HepG2 (cell line): ENCODE data around the gene TMEM120A. TPM values are rescaled to one million over a fixed set of nuclear protein-coding genes. Genes with fewer than 3 reads are reported as not detected.

Experiments
- ATAC-seq: fragments of 200-7000 bp; cut with Tn5 transposase; 3 replicates; pipeline ENCODE4 v1.9.1; 2020; ENCODE audit warnings: mild to moderate bottlenecking, moderate library complexity
- BruUV-seq: library from RNA; stranded (reverse); fragments of 400-500 nt; replicated peaks from 2 replicates; lab custom pipeline; 2021; lab: Mats Ljungman, UMichigan
- CTCF ChIA-PET: fragments of 300-600 bp; formaldehyde crosslinking; extraction: SDS; loops from one replicate; lab custom pipeline; 2021; ENCODE audit warnings: low total read pairs, inconsistent platforms, low intra/inter-chr PET ratio; lab: Yijun Ruan, JAX
- POLR2A ChIA-PET: fragments of 350-600 bp; sonication (Branson Sonifier 250); formaldehyde crosslinking; loops from one replicate; lab custom pipeline; 2020; ENCODE audit warnings: antibody characterized with exemption, inconsistent platforms; lab: Yijun Ruan, JAX
- DNase-seq: peaks from one replicate; pipeline ENCODE4 v3.0.0-alpha.2; 2015; ENCODE audit warnings: low spot score
- FAIRE-seq: peaks from 3 replicates; lab custom pipeline; 2011; peaks lifted over from hg19 to GRCh38; lab: Jason Lieb, UNC
- H2AFZ ChIP-seq: one replicate; pipeline ENCODE4 v1.6.1; 2011; ENCODE audit warnings: low read length, inconsistent platforms
- H3K27ac ChIP-seq: fragments of 300-600 bp; 3 replicates; pipeline ENCODE4 v1.8.0; 2011; ENCODE audit warnings: mixed run types, mild to moderate bottlenecking, mixed read lengths, low read length, inconsistent platforms; ENCODE audit not compliant: insufficient read depth; ENCODE audit errors: extremely low read length
- H3K27me3 ChIP-seq, 2 experiments: fragments of 200-600 bp in 1 of 2; 2 replicates in 1 of 2; 3 replicates in 1 of 2; pipeline versions ENCODE4 v1.6.0 to v1.8.0; 2011; ENCODE audit warnings: low read length in 2 of 2, mild to moderate bottlenecking in 2 of 2, moderate library complexity in 2 of 2, inconsistent platforms in 1 of 2; ENCODE audit not compliant: insufficient read depth in 2 of 2, control insufficient read depth in 1 of 2
- H3K36me3 ChIP-seq, 2 experiments: fragments of 200-600 bp in 1 of 2; replicated peaks in 1 of 2; 2 replicates in 1 of 2; 3 replicates in 1 of 2; pipeline versions ENCODE4 v1.5.1 to v1.8.0; 2011; ENCODE audit warnings: low read length in 2 of 2, inconsistent platforms in 1 of 2; ENCODE audit not compliant: insufficient read depth in 2 of 2, control insufficient read depth in 1 of 2
- H3K4me1 ChIP-seq: 2 replicates; pipeline ENCODE4 v1.5.1; 2012; ENCODE audit warnings: low read length, inconsistent platforms; ENCODE audit not compliant: insufficient read depth
- H3K4me2 ChIP-seq: 2 replicates; pipeline ENCODE4 v1.6.0; 2011; ENCODE audit warnings: low read depth, low read length, inconsistent platforms
- H3K4me3 ChIP-seq, 3 experiments: fragments of 200-600 bp in 1 of 3; sonication (generic), shearing (Covaris generic) in 1 of 3; replicated peaks in 1 of 3; 2 replicates each; pipeline ENCODE4 v1.5.1; 2011 to 2016; ENCODE audit warnings: low read length in 3 of 3, inconsistent platforms in 2 of 3, low read depth in 2 of 3, mild to moderate bottlenecking in 2 of 3, control low read depth in 1 of 3, mixed read lengths in 1 of 3; ENCODE audit not compliant: insufficient read depth in 1 of 3
- H3K79me2 ChIP-seq: one replicate; pipeline ENCODE4 v1.6.1; 2011; ENCODE audit warnings: low read length, inconsistent platforms; ENCODE audit not compliant: insufficient read depth
- H3K9ac ChIP-seq: 2 replicates; pipeline ENCODE4 v1.6.0; 2011; ENCODE audit warnings: mild to moderate bottlenecking, low read depth, low read length, inconsistent platforms; ENCODE audit not compliant: insufficient read depth
- H3K9me3 ChIP-seq: 2 replicates; pipeline ENCODE4 v1.5.1; 2012; ENCODE audit warnings: mild to moderate bottlenecking, low read length
- H4K20me1 ChIP-seq: 2 replicates; pipeline ENCODE4 v1.6.0; 2011; ENCODE audit warnings: inconsistent platforms, mild to moderate bottlenecking, low read length, moderate library complexity; ENCODE audit not compliant: insufficient read depth
- AGO2 ChIP-seq: fragments of 200-400 bp; formaldehyde crosslinking; optimal IDR thresholded peaks from 2 replicates; pipeline ENCODE3; 2017; ENCODE audit warnings: mild to moderate bottlenecking, low read depth, low read length, moderate library complexity
- CCDC6 ChIP-seq: sonication (generic); formaldehyde crosslinking; IDR thresholded peaks from 2 replicates; pipeline ENCODE4 v1.8.1; 2022; ENCODE audit warnings: mild to moderate bottlenecking, missing genetic modification reagents, moderate library complexity
- EED ChIP-seq: sonication (generic); formaldehyde crosslinking; IDR thresholded peaks from 2 replicates; pipeline ENCODE4 v1.5.0; 2020; ENCODE audit warnings: mild to moderate bottlenecking, missing genetic modification reagents
- NKX3-1 ChIP-seq: sonication (generic); formaldehyde crosslinking; IDR thresholded peaks from 2 replicates; pipeline ENCODE4 v1.5.0; 2020; ENCODE audit warnings: missing genetic modification reagents
- PHF5A ChIP-seq: IDR thresholded peaks from one replicate; pipeline ENCODE4 v1.6.1; 2018; ENCODE audit warnings: low read depth, missing genetic modification reagents; ENCODE audit not compliant: unreplicated experiment
- POLR2A ChIP-seq, 2 experiments: IDR thresholded peaks; 2 replicates each; pipeline ENCODE4 v1.6.1; 2011; ENCODE audit warnings: low read depth in 2 of 2, low read length in 2 of 2, mild to moderate bottlenecking in 1 of 2, moderate library complexity in 1 of 2; ENCODE audit not compliant: insufficient read depth in 1 of 2
- RBM22 ChIP-seq: fragments of 200-400 bp; formaldehyde crosslinking; optimal IDR thresholded peaks from 2 replicates; pipeline ENCODE3; 2017; ENCODE audit warnings: mild to moderate bottlenecking, low read length, moderate library complexity
- TBL1XR1 ChIP-seq: fragments of 150-350 bp; IDR thresholded peaks from 2 replicates; pipeline ENCODE4 v1.6.1; 2014; ENCODE audit warnings: borderline replicate concordance, low read length; ENCODE audit not compliant: partially characterized antibody
- ZBTB38 ChIP-seq: sonication (generic); formaldehyde crosslinking; IDR thresholded peaks from 2 replicates; pipeline ENCODE4 v1.5.1; 2020; ENCODE audit warnings: mild to moderate bottlenecking, missing genetic modification reagents
- ZNF430 ChIP-seq: sonication (generic); formaldehyde crosslinking; IDR thresholded peaks from 2 replicates; pipeline ENCODE4 v1.9.0; 2021; ENCODE audit warnings: mild to moderate bottlenecking, missing genetic modification reagents
- ZNF570 ChIP-seq: sonication (generic); formaldehyde crosslinking; IDR thresholded peaks from 2 replicates; pipeline ENCODE4 v1.4.0; 2020; ENCODE audit warnings: mild to moderate bottlenecking, missing genetic modification reagents, borderline replicate concordance
- ZNF687 ChIP-seq: sonication (generic); formaldehyde crosslinking; IDR thresholded peaks from 2 replicates; pipeline ENCODE4 v1.5.1; 2020; ENCODE audit warnings: mild to moderate bottlenecking, missing genetic modification reagents, moderate library complexity
- WGBS: methylation state at CpG from one replicate; pipeline ENCODE4 v1.1.6; 2017; ENCODE audit warnings: low lambda C conversion rate; 5-methylcytosine and 5-hydroxymethylcytosine counted together
- in situ Hi-C: cut with HindIII; loops from 2 replicates; pipeline ENCODE4 v1.10.0; 2017; ENCODE audit warnings: low pct_unique_long_range_greater_than_20kb; ENCODE audit not compliant: extremely low pct_ligation_motif_present
- intact Hi-C: fragments of 100-400 bp; cut with micrococcal nuclease; formaldehyde crosslinking; loops from one replicate; pipeline ENCODE4 v1.10.0; 2022; ENCODE audit not compliant: unreplicated experiment
- polyA plus RNA-seq, 8 experiments: library from polyadenylated mRNA; depleted of rRNA in 3 of 8; stranded (reverse) in 7 of 8; unstranded in 1 of 8; fragments of >200 nt; fragmentation: Illumina TruSeq in 4 of 8; extraction: Trizol in 4 of 8; gene quantifications; 2 replicates each; pipeline versions ENCODE4 v1.2.1 to v1.2.3, GENCODE V29; 2011 to 2016; ENCODE audit warnings: low read depth in 4 of 8, missing spikeins in 1 of 8, mixed read lengths in 1 of 8; ENCODE audit not compliant: insufficient read depth in 1 of 8
- total RNA-seq, 5 experiments: library from RNA; depleted of rRNA; stranded (reverse); fragments of >200 nt; fragmentation: Illumina TruSeq; extraction: Trizol; gene quantifications; 2 replicates each; pipeline ENCODE4 v1.2.3, GENCODE V29; 2016; ENCODE audit warnings: low read depth in 1 of 5

TMEM120A gene
- total and polyA plus RNA-seq, 2 of the 13 experiments (the other 11 are each of a cell fraction or from before 2014, with no cell fraction given), result 40.3 to 102 TPM

- H3K9me3 ChIP-seq, result no peaks in the 10 kb centered on the region
- peaks cover 51 to 91% of the 10 kb centered on the region in 2 experiments for H3K36me3 ChIP-seq
- no peak for ATAC-seq
- DNase-seq, result no peak
- CTCF ChIA-PET, result no interaction called here
- H3K79me2 ChIP-seq, result peaks cover 2% of the 10 kb centered on the region
- H3K4me3 ChIP-seq, result no peak overlapping the region
- no peak for FAIRE-seq
- POLR2A ChIA-PET, result no interaction called here
- H3K27ac ChIP-seq, result no peak overlapping the region
- H3K4me1 ChIP-seq, result no peaks in the 10 kb centered on the region; the same call in 1 of the 2 replicates
- no peak overlapping the region for H2AFZ ChIP-seq
- peaks cover 9% of the 10 kb centered on the region for H4K20me1 ChIP-seq
- H3K4me2 ChIP-seq, result no peak overlapping the region
- no peak for TF ChIP-seq NKX3-1 (CRISPR knock-in tag)
- peak; percentile 53 for TF ChIP-seq AGO2
- H3K9ac ChIP-seq, result no peak overlapping the region
- in situ Hi-C loops (no loop called here), intact Hi-C loops (no loop called here)
- 99% methylated on average over 12 of the region's 12 CpGs for WGBS
- H3K27me3 ChIP-seq, result no peaks in the 10 kb centered on the region
- BruUV-seq, result no TSS peak
Observed at GRCh38 chr7:75981203-75981452, 13.3 kb downstream of the TMEM120A start.

GRCh38 chr7:75980430-75981202 lies 13.8 kb downstream of the TMEM120A start:
- peaks cover 5% of the 10 kb centered on the region for H3K79me2 ChIP-seq
- H3K36me3 ChIP-seq, result peaks cover 48 to 91% of the 10 kb centered on the region in 2 experiments
- ChIA-PET CTCF (no interaction called here), POLR2A (no interaction called here)
- no peak for TF ChIP-seq ZNF570 (CRISPR knock-in tag)
- peak; percentile 35 for TF ChIP-seq RBM22
- no peak for TF ChIP-seq ZBTB38 (CRISPR knock-in tag)
- TF ChIP-seq TBL1XR1, result no peak
- no peak; the same call in 1 of the 2 replicates for TF ChIP-seq ZNF687
- no peak for TF ChIP-seq ZNF430 (CRISPR knock-in tag)
- no peak for TF ChIP-seq CCDC6 (CRISPR knock-in tag)
- TF ChIP-seq EED (CRISPR knock-in tag), result 0 out of 2 replicates have a peak, but pooled peaks have one; percentile 18
- peak in 1 of 2 experiments; percentile 48; a peak in 2 of 4 replicates for TF ChIP-seq POLR2A (IDR thresholded peaks at IDR 0.05; ENCODE audit: insufficient read depth in 1 of 2, low read depth in 2 of 2, low read length in 2 of 2)
- no peak for TF ChIP-seq PHF5A
- in situ Hi-C loops (no loop called here), intact Hi-C loops (no loop called here)
- DNase-seq (no peak), ATAC-seq (no peak), FAIRE-seq (no peak)
- no peak overlapping the region for H3K4me2 ChIP-seq
- H3K4me3 ChIP-seq, result no peak overlapping the region
- H2AFZ ChIP-seq, result no peak overlapping the region
- no TSS peak for BruUV-seq
- H3K9me3 ChIP-seq, result no peaks in the 10 kb centered on the region
- H3K9ac ChIP-seq, result no peak overlapping the region
- no peak overlapping the region for H3K27ac ChIP-seq
- WGBS, result 100% methylated on average over 9 of the region's 29 CpGs
- H3K27me3 ChIP-seq, result no peaks in the 10 kb centered on the region
- H4K20me1 ChIP-seq, result peaks cover 6% of the 10 kb centered on the region
- no peaks in the 10 kb centered on the region; the same call in 1 of the 2 replicates for H3K4me1 ChIP-seq
